OCI-LY3 (cell line): Measurements from ENCODE around the gene MUS81.

Experiments used
- H2AFZ ChIP-seq: fragments of 200-600, 300-600 bp; shearing (Covaris generic); 2 replicates; pipeline ENCODE4 v1.6.0; 2014; ENCODE audit warnings: antibody characterized with exemption, low read depth, low read length
- H3K27ac ChIP-seq: fragments of 200-600, 300-600 bp; sonication (generic); 2 replicates; pipeline ENCODE4 v1.5.1; 2014; ENCODE audit warnings: mild to moderate bottlenecking, low read length, moderate library complexity, mixed read lengths
- H3K27me3 ChIP-seq: fragments of 200-600, 300-600 bp; sonication (generic); 2 replicates; pipeline ENCODE4 v1.6.1; 2014; ENCODE audit warnings: low read depth, low read length, mixed read lengths
- H3K36me3 ChIP-seq: fragments of 200-600, 300-600 bp; sonication (generic); replicated peaks from 2 replicates; pipeline ENCODE3; 2014; ENCODE audit warnings: low read depth, low read length, mixed read lengths
- H3K4me1 ChIP-seq: fragments of 300-600, 200-600 bp; sonication (generic); 2 replicates; pipeline ENCODE4 v1.6.1; 2014; ENCODE audit warnings: low read length, mixed read lengths
- H3K4me2 ChIP-seq: fragments of 200-600, 300-600 bp; sonication (generic); 2 replicates; pipeline ENCODE4 v1.6.1; 2014; ENCODE audit warnings: low read length, mixed read lengths
- H3K4me3 ChIP-seq: fragments of 300-600, 200-600 bp; sonication (generic); 2 replicates; pipeline ENCODE4 v1.5.1; 2014; ENCODE audit warnings: antibody characterized with exemption, mild to moderate bottlenecking, low read length, moderate library complexity
- H3K79me2 ChIP-seq: fragments of 300-600, 200-600 bp; shearing (Covaris generic); 2 replicates; pipeline ENCODE4 v1.6.1; 2014; ENCODE audit warnings: mild to moderate bottlenecking, low read length, mixed read lengths
- H3K9ac ChIP-seq: fragments of 300-600, 200-600 bp; shearing (Covaris generic); 2 replicates; pipeline ENCODE4 v1.6.0; 2014; ENCODE audit warnings: mild to moderate bottlenecking, low read length, moderate library complexity
- H3K9me3 ChIP-seq: fragments of 200-600, 300-600 bp; shearing (Covaris generic); 2 replicates; pipeline ENCODE4 v1.6.1; 2014; ENCODE audit warnings: low read length, mixed read lengths; ENCODE audit not compliant: insufficient read depth
- H4K20me1 ChIP-seq: fragments of 200-600, 300-600 bp; sonication (generic); 2 replicates; pipeline ENCODE4 v1.6.1; 2016; ENCODE audit warnings: low read length, mixed read lengths; ENCODE audit not compliant: insufficient read depth
- CTCF ChIP-seq: fragments of 200-600, 300-600 bp; sonication (generic); IDR thresholded peaks from 2 replicates; pipeline ENCODE4 v1.5.1; 2014; ENCODE audit warnings: antibody characterized with exemption, low read length, low read depth
- EZH2phosphoT487 ChIP-seq: fragments of 200-600 bp; shearing (Covaris generic); IDR thresholded peaks from 2 replicates; pipeline ENCODE4 v1.6.1; 2018; ENCODE audit warnings: antibody characterized with exemption, mixed run types, low read depth

The MUS81 gene

GRCh38 chr11:65895482-65895981, 35.3 kb downstream of the MUS81 start:
- Histone ChIP-seq H3K36me3 (no peaks in the 10 kb centered on the region), H3K9me3 (no peaks in the 10 kb centered on the region), H3K4me3 (no peak overlapping the region), H3K27ac (no peak overlapping the region), H3K4me2 (no peak overlapping the region), H4K20me1 (peaks cover 12% of the 10 kb centered on the region; the same call in 1 of the 2 replicates), H2AFZ (no peak overlapping the region), H3K9ac (no peak overlapping the region), H3K27me3 (no peaks in the 10 kb centered on the region), H3K79me2 (peaks cover 27% of the 10 kb centered on the region), H3K4me1 (peaks cover 18% of the 10 kb centered on the region)
- no peak for TF ChIP-seq CTCF
- TF ChIP-seq EZH2phosphoT487, result no peak

- no peak overlapping the region for H3K4me2 ChIP-seq
- peaks cover 19% of the 10 kb centered on the region for H3K79me2 ChIP-seq
- no peak overlapping the region for H3K27ac ChIP-seq
- H3K9ac ChIP-seq, result no peak overlapping the region
- H3K9me3 ChIP-seq, result no peaks in the 10 kb centered on the region
- peaks cover 12% of the 10 kb centered on the region; the same call in 1 of the 2 replicates for H4K20me1 ChIP-seq
- H3K36me3 ChIP-seq, result no peaks in the 10 kb centered on the region
- no peak overlapping the region for H2AFZ ChIP-seq
- H3K27me3 ChIP-seq, result peaks cover 6% of the 10 kb centered on the region; the same call in 1 of the 2 replicates
- H3K4me3 ChIP-seq, result no peak overlapping the region
- peaks cover 18% of the 10 kb centered on the region for H3K4me1 ChIP-seq
- TF ChIP-seq CTCF (no peak), EZH2phosphoT487 (no peak)
Measured at GRCh38 chr11:65896034-65896999, 36.1 kb downstream of the MUS81 start.

- Histone ChIP-seq H3K27me3 (peaks cover 13% of the 10 kb centered on the region; the same call in 1 of the 2 replicates), H2AFZ (no peak overlapping the region), H3K79me2 (peaks cover 12% of the 10 kb centered on the region), H3K9ac (no peak overlapping the region), H3K36me3 (no peaks in the 10 kb centered on the region), H3K4me1 (peaks cover 18% of the 10 kb centered on the region), H4K20me1 (peaks cover 7% of the 10 kb centered on the region; the same call in 1 of the 2 replicates), H3K9me3 (no peaks in the 10 kb centered on the region), H3K27ac (no peak overlapping the region), H3K4me2 (no peak overlapping the region), H3K4me3 (no peak overlapping the region)
- TF ChIP-seq EZH2phosphoT487 (no peak), CTCF (no peak)
Measured at GRCh38 chr11:65897020-65897471, 36.8 kb downstream of the MUS81 start.

- peaks cover 4% of the 10 kb centered on the region for H3K4me1 ChIP-seq
- H4K20me1 ChIP-seq, result no peaks in the 10 kb centered on the region
- no peaks in the 10 kb centered on the region for H3K79me2 ChIP-seq
- no peak overlapping the region for H3K9ac ChIP-seq
- no peak overlapping the region for H2AFZ ChIP-seq
- TF ChIP-seq CTCF (no peak), EZH2phosphoT487 (no peak)
- no peak overlapping the region for H3K4me3 ChIP-seq
- H3K9me3 ChIP-seq, result no peaks in the 10 kb centered on the region
- H3K36me3 ChIP-seq, result no peaks in the 10 kb centered on the region
- H3K27ac ChIP-seq, result no peak overlapping the region
- H3K27me3 ChIP-seq, result peaks cover 21% of the 10 kb centered on the region; the same call in 1 of the 2 replicates
- H3K4me2 ChIP-seq, result no peak overlapping the region
Measured at GRCh38 chr11:65898656-65899355, 38.6 kb downstream of the MUS81 start.
